ENCODE results near the gene NFS1. TPM values are rescaled to one million over a fixed set of nuclear protein-coding genes. Genes with fewer than 3 reads are reported as not detected.

NFS1 gene
- total RNA-seq, 4 donors from 2014 or later = 16.1 to 32.1 (median 26.6) TPM

DNA sequence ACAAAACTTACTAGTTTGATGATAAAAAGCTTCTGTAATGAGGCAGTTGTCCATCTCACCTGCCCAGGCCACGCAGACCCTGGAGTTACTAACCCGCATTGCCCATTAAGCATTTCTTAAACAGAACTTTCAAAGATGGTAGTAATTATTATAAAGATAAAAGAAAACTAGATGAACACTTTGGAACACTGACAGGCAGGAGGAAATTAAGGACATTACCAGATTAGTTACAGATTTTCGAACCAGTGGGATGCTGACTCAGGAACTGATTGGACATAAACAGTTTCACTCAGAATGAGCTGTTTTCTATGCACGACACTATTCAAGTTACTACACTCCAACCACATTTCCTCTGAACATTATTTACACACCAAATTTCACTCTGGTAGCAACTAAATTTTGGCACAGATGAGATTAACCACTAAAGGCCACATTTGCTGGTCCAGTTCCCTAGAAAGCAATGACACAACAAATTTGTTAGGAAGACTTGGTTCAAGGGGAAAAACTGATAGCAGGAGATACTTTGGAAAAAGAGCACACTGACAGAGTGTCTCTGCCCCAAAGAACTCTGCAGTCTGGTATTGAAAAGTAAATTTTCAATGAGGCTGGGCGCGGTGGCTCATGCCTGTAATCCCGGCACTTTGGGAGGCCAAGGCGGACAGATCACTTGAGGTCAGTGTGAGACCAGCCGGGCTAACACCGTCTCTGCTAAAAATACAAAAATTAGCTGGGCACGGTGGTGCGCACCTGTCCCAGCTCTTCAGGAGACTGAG is 3.1 kb upstream of the NFS1 start:
- no peak for DNase-seq (ENCODE audit: low spot score)
- ATAC-seq (ENCODE audit: low FRiP score) = no peak
- TF ChIP-seq, protein P1, sequence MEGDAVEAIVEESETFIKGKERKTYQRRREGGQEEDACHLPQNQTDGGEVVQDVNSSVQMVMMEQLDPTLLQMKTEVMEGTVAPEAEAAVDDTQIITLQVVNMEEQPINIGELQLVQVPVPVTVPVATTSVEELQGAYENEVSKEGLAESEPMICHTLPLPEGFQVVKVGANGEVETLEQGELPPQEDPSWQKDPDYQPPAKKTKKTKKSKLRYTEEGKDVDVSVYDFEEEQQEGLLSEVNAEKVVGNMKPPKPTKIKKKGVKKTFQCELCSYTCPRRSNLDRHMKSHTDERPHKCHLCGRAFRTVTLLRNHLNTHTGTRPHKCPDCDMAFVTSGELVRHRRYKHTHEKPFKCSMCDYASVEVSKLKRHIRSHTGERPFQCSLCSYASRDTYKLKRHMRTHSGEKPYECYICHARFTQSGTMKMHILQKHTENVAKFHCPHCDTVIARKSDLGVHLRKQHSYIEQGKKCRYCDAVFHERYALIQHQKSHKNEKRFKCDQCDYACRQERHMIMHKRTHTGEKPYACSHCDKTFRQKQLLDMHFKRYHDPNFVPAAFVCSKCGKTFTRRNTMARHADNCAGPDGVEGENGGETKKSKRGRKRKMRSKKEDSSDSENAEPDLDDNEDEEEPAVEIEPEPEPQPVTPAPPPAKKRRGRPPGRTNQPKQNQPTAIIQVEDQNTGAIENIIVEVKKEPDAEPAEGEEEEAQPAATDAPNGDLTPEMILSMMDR (IDR thresholded peaks at IDR 0.05) = no peak

DNA sequence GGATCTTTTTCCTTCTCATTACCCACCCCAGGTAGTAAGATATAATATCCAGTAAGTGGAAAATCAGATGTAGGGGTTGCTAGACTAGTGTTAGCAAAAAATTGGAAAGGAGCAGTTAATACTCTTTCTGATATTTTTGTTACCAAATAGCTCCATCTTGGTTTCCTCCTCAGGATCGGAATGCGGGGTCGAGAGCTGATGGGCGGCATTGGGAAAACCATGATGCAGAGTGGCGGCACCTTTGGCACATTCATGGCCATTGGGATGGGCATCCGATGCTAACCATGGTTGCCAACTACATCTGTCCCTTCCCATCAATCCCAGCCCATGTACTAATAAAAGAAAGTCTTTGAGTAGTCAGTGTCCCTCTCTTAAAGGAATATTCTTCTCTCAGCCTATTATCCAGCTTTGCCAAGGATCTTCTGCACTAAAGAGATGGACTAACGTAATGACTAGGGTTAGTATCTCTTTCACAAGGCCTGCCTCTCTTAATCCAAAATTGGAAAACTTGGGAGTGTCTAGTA is 1.5 kb upstream of the NFS1 start:
- DNase-seq (ENCODE audit: low spot score) (no peak), ATAC-seq (ENCODE audit: low FRiP score) (no peak)
- TF ChIP-seq, protein P1 (IDR thresholded peaks at IDR 0.05) = no peak

GRCh38 chr20:35699957-35700624 is 939 bp upstream of the NFS1 start:
- DNase-seq (ENCODE audit: low spot score) (no peak), ATAC-seq (ENCODE audit: low FRiP score) (no peak)
- TF ChIP-seq, protein P1 (IDR thresholded peaks at IDR 0.05) = no peak

DNA sequence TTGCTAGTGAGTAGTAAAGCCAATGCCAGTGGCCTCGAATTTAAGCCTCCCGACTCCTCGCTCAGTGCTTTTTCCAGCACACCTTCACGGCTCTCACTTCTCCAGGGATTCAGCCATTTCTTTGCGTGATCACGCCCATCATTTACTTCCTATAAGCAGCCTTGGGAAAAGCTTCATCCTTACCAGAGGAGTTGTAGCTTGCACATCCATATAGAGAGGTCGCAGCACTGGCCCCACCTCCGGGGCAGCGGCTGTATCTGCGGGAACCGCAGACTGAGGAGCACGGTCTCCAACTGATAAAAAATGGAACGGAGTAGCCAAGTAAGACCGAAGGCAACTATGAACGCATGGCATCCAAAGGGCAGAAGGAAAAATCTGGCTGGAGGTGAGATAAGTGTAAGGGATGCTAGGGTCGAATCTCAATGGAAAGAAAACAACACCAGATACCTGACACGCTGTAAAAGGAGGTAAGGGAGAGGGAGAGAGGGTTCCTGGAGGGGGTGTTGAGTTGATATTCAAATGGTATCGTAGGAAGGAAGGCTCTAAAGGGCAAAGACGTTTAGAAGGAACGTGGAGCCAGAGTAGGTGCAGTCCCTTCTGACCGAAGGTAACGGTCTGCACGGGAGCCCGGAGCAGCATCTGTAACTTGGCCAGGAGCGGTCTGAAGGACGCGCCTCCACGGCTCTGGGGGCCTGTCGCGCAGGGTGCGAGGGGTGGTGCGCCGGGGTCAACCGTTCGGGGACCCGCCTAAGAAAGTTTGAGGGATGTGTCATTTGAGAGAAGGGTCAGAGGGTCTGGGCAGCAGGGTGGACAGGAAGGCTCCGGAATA is 640 bp downstream of the NFS1 start:
- ATAC-seq (ENCODE audit: low FRiP score) (peak; percentile 25), DNase-seq (ENCODE audit: low spot score) (no peak)
- TF ChIP-seq, protein P1 (IDR thresholded peaks at IDR 0.05) = no peak

DNA sequence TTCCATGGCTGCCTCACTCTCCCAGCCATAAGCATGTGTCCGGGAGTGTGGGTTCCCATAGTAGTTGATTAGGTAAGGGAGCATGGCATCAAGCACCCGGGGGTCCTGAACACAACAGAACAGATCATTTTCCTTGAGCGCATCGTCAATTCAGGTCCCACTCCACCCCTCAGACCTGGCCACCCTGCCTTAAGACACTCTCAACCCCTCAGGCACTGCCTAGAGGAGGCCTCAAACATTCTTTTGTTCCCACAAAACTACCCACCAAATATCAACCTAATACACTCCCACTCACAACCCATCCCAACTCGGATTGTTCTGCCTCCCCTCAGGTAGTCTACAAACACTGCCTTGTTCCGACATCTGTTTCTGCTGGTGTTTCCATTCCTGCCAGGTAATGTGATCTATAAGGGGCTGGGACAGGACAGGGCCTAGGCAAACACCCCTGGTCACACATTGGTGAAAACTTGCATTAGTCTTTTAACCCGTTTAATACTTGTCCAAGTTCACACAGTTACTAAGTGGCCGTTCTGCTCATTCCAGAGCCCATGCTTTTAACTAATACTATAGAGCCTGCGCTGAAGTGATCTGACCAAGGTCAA is 1.4 kb downstream of the NFS1 start:
- TF ChIP-seq, protein P1 (IDR thresholded peaks at IDR 0.05) = no peak
- no peak for DNase-seq (ENCODE audit: low spot score)
- ATAC-seq (ENCODE audit: low FRiP score) = no peak

DNA sequence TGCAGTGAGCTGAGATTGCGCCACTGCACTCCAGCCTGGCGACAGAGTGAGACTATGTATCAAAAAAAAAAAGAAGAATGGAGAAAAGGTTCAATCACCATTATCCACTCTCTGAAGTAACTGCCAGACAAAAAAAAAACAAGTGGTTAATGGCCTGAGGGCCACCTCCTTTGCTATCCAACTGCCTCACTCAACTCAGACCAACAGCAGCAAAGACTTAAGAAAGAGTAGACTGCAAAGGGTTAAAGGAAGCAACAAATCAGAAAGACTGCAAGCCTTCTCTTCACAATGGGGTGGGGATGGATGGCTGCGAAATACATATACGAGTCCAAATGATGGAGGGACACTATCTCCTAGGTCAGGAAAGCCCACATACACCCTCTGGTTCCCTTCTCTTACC is 3.2 kb downstream of the NFS1 start:
- TF ChIP-seq, protein P1 (IDR thresholded peaks at IDR 0.05) = no peak
- DNase-seq (ENCODE audit: low spot score) (no peak), ATAC-seq (ENCODE audit: low FRiP score) (no peak)

Data from omental fat pad (tissue), 4 donors.